ENCODE data around the gene ZNF280D.

Gene ZNF280D

GRCh38 chr15:56628893-56629532 lies 104.3 kb downstream of the ZNF280D start:
- DNase-seq: no peak

- no peak for DNase-seq
These were observed 113.4 kb downstream of the ZNF280D start for GRCh38 chr15:56619887-56620286.

GRCh38 chr15:56617628-56618027 lies 115.7 kb downstream of the ZNF280D start:
- DNase-seq: no peak

DNA sequence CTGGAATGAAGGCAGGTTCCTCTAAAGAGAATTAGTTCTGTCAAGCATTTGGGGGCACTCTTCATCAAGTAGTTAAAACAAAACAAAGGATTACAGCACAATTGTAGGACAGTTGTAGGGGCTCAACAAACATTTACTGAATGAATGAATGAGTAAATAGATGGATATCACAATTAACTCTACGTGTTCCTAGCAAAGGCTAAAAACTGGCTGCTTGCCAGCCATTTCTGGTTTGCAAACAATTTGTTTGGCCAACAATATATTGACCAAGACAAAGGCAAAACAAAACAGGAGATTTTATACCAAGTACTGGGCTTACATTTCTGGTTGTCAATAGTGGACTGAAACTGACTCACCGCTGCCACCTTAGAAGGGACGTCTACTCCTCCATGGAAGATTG lies 116.8 kb downstream of the ZNF280D start:
- DNase-seq: no peak

- DNase-seq: no peak
These were observed 119.5 kb downstream of the ZNF280D start for GRCh38 chr15:56613811-56614210.

DNA sequence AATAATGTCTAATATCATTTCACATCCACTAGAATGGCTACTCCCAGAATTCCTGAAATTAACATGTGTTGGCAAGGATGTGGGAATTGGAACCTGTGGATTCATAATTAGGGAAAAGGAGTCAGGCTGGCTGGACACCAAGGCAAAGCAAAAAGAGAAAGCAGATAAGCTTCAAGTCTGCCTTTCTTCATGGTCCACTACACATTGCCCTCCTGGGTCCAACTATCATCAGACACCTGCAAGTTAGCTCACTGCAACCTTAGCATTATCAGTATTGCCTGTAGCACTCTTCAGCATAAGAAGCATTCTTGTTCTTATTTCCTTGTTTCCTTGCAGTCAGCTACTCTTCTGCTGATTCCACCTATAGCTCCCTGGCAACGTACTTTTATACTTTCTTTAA lies 124.3 kb downstream of the ZNF280D start:
- no peak for DNase-seq

DNA sequence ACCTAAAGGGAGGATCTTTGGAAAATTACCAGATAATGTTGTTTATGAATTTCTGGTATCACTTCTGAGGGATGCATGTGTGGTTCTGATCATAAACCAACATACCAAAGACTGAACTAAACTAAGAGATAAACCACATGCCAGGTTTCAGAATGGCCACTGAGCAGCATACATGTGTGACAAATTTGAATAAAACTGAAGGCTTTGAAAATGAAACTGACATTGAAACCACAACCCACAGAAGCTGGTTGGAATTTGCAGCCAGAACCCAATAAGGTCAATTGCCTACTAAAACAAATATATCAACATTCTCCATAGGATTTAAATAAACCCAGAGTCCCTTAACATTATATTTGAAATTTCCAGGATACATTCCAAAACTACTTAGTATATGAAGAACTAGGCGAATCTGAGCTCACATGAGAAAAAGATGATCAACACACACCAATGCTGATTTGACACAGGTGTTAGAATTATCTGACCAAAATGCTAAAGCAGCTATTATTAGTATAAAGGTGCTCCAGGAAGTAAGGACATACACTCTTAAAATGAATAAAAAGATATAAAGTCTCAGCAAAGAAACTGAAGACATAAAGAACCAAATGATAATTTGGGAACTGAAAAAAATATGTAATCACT lies 125.0 kb downstream of the ZNF280D start:
- no peak for DNase-seq

DNA sequence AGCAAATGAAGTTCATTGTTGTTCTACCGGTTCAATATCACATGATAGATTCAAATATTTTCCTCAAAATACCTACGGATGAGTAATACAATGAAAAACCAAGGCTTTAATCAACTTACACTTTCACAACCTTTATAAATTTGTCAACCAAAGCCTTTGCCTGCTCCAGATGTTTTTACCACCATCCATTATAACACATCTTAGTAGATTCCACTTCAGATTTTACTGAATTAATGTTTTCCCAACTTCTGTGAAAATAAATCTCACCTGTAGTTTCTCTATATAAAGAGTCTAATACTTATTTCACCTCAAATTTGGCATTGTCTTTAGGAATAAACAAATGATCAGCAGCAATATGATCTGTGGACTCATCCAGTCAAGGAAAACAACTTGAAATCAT lies 131.1 kb downstream of the ZNF280D start:
- DNase-seq: no peak

GRCh38 chr15:56600380-56600779 lies 132.9 kb downstream of the ZNF280D start:
- DNase-seq: no peak

GRCh38 chr15:56598991-56599390 lies 134.3 kb downstream of the ZNF280D start:
- DNase-seq: no peak

GRCh38 chr15:56587686-56588085 lies 145.6 kb downstream of the ZNF280D start:
- DNase-seq: no peak

- no peak for DNase-seq
These were observed 147.1 kb downstream of the ZNF280D start for GRCh38 chr15:56586206-56586605.

GRCh38 chr15:56582785-56583184 lies 150.5 kb downstream of the ZNF280D start:
- DNase-seq: no peak

All from CD4-positive, alpha-beta T cell treated with Interleukin-12 subunit alpha and Interleukin-12 subunit beta, for 1 hour (primary cell).